ENCODE measurements around the gene ZFR2.
"Not testable (repeated sequence)": the region's sequence is repeated elsewhere in the genome, so short reads cannot be mapped to it uniquely, and the experiment has no call there.

ZFR2 gene

DNA sequence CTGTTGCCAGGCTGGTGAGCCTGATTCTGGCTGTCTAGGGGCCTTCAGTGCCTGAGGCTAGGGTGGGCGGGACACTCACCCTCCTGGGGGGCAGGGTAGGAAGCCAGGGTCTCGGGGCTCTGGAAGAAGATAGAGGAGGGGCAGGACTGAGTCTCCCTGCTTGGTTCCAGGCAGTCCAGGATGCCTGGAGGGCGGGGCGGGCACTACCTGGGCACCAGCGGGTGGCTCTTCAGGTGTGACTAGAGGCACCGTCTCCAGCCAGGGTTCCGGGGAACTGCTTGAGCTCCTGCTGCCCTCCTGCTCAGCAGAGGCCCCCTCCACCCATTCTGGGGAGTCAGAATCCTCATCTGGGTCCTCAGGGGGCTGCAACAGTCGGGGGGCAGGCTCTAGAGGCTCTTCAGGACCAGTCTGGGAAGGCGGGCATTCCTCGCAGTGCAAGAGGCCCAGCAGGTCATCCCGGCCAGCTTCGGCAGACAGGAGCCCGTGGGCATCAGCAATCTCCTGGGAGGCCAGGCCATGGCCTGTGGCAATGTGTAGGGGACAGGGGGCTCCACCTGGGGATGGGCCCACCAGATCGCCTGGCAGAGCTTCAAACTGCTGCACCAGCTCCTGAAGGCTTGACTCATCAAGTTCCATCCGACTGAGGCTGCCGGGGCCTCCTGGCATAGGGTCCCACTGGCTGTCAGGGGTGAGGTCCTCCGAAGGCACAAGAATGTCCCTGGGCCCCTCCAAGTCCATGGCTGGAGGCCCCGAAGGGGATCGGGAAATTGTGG lies 109.2 kb downstream of the ZFR2 start:
- no peaks in the 10 kb centered on the region for H3K9me3 ChIP-seq
- H3K36me3 ChIP-seq, result peaks cover 33% of the 10 kb centered on the region
- H3K9ac ChIP-seq, result peak overlapping the region; percentile 90; the same call in 1 of the 2 replicates
- H4K20me1 ChIP-seq, result no peaks in the 10 kb centered on the region
- peaks cover 60% of the 10 kb centered on the region for H3K4me1 ChIP-seq
- 0 out of 2 replicates have a peak overlapping the region, but pooled peaks have one; percentile 4 for H3K27ac ChIP-seq
- no peak overlapping the region for H3K4me3 ChIP-seq
- no peaks in the 10 kb centered on the region for H3K27me3 ChIP-seq
- H3K4me2 ChIP-seq, result peak overlapping the region; percentile 93
- TF ChIP-seq Cebpa-rat (IDR thresholded peaks at IDR 0.05), result no peak

DNA sequence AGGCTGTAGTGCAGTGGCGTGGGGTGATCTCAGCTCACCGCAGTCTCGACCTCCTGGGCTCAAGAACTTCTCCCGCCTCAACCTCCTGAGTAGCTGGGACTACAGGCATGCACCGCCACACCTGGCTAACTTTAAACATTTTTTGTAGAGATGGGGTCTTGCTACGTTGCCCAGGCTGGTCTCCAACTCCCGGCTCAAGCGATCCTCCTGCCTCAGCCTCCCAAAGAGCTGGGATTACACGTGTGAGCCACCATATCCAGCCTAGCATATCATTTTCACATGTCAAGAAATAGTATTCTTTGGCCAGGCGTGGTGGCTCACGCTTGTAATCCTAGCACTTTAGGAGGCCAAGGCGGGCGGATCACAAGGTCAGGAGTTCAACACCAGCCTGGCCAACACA lies 110.5 kb downstream of the ZFR2 start:
- not testable (repeated sequence) for H3K4me3 ChIP-seq, H3K4me2 ChIP-seq, H3K9ac ChIP-seq, H3K27me3 ChIP-seq, H3K27ac ChIP-seq, H3K9me3 ChIP-seq, H4K20me1 ChIP-seq
- Histone ChIP-seq H3K4me1 (peaks cover 69% of the 10 kb centered on the region), H3K36me3 (peaks cover 39% of the 10 kb centered on the region)

DNA sequence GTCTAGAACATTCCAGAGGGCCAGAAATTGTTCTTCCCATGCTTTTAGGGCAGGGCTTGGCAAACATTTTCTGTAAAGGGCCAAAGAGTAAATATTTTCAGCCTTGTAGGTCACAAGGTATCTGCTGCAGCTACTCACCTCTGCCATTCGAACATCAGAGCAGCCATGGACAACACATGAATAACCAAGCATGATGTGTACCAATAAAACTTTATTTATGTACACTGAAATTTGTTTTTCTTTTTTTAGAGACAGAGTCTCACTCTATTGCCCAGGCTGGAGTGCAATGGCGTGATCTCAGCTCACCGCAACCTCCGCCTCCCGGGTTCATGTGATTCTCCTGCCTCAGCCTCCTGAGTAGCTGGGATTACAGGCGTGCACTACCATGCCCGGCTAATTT lies 111.1 kb downstream of the ZFR2 start:
- not testable (repeated sequence) for H3K27me3 ChIP-seq, H3K4me3 ChIP-seq, H4K20me1 ChIP-seq, H3K4me2 ChIP-seq, H3K9ac ChIP-seq, H3K9me3 ChIP-seq, H3K27ac ChIP-seq
- Histone ChIP-seq H3K4me1 (peaks cover 66% of the 10 kb centered on the region), H3K36me3 (peaks cover 45% of the 10 kb centered on the region)

Measured in BLaER1 (cell line).